NCI-H345 treated with DMSO at 0.1 percent for 48 hours (cell line): ENCODE results near the gene UGT1A10.
"Not testable (repeated sequence)": the region's sequence is repeated elsewhere in the genome, so short reads cannot be mapped to it uniquely, and the experiment has no call there.

Experiments
- DNase-seq: peaks from one replicate; lab custom pipeline; 2025; ENCODE audit not compliant: unreplicated experiment; lab: John Stamatoyannopoulos, UW

The UGT1A10 gene

DNA sequence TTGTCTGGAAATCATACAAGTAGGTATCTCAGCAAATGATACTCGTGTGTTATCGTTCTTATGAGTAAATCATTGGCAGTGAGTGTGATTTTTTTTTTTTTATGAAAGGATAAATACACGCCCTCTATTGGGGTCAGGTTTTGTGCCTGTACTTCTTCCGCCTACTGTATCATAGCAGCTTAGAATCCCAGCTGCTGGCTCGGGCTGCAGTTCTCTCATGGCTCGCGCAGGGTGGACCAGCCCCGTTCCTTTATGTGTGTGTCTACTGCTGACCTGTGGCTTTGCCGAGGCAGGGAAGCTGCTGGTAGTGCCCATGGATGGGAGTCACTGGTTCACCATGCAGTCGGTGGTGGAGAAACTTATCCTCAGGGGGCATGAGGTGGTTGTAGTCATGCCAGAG is at the start of gene UGT1A10:
TSS of gene UGT1A10 (plus strand) at position 143 of the 400 bp plus-strand sequence. CDS start at position 218, 75 bp downstream.
- not testable (repeated sequence) for DNase-seq

DNA sequence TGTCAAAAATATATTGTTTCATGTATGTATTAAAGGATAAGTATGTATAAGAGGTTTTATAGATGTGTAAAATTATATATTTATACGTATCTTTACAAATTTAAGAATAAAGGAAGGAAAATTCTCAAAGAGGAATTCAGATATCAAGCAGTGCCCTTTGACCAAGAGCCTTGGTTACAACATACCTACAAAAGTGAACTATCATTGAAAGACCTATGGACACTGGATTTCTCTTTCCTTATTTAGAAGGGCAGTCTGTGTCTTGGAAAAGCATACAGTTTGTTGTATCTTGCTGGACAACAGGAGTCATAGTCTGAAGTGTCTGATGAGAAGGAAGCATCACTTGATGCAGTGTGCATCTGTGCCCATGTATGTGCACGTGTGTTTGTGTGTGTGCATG is 47.8 kb upstream of the UGT1A10 start:
- no peak for DNase-seq

DNA sequence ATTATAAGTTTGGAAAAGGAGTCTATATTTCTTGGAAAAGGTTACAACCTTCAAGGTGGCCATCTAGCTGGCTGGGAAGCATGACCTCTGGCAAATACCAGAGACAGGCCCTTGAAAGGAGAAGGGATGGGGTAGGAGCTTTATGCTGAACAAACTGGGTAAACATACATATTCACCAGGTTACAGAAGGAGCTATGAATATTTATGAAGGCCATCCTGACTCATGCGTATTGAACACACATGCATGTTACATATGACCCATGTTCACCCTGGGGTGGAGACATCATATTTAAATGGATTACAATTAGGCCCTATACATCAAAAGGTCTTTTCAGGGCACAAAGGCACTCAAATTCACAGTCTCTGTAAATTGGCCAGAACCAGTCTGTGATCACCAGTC is 43.5 kb upstream of the UGT1A10 start:
- DNase-seq = not testable (repeated sequence)

DNA sequence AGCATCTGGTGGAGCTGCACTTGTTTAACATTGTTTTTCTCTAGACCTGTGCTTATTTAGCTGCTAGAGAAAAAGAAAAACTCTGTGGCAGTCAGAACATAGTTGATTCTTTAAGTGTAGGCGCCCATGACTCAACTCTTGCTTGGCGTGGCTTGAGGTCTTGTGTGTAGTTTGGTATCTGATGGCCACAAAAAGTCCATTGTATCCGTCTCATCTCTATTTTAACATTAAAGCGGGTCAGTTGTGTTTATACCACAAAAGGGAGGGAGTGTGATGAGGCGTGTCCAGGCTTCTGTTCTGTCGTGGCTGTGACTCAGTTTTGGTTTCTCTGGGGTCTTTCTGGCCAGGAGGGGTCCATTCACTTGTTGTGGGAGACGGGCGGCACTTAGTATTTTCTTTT is 43.0 kb upstream of the UGT1A10 start:
- no peak for DNase-seq

DNA sequence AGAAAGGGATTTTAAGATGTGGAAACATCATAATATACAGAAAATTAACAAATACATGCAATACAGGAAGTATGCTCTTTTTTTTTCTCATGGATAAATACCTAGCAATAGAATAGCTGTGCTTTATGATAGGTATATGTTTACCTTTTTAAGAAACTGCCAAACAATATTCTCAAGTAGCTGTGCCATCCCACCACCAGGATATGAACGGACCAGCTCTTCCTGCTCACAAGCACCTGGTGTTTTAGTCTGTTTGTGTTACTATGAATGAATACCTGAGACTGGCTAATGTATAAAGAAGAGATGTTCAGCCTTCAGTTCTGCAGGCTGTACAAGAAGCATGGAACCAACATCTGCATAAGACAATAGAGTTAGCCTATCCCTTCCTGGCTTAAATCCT is 38.7 kb upstream of the UGT1A10 start:
- no peak for DNase-seq

DNA sequence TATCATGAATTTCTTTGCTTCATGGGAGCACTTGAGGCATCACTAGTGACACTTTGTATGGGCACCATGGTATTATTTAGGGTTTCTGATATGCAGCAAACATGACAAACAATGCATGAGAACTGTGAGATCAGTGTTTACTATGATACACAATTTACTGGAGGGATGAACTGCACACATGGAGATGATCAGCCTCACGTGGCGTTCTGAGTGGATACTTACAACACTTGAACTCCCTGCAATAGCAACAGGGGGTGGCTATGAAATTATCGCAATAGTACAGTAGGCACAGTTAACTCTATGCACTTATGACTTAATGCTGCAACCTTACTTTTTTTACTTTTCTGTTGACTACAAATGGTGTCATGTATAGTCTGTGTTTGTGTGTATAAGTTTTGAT is 37.3 kb upstream of the UGT1A10 start:
- peak; percentile 39 for DNase-seq

DNA sequence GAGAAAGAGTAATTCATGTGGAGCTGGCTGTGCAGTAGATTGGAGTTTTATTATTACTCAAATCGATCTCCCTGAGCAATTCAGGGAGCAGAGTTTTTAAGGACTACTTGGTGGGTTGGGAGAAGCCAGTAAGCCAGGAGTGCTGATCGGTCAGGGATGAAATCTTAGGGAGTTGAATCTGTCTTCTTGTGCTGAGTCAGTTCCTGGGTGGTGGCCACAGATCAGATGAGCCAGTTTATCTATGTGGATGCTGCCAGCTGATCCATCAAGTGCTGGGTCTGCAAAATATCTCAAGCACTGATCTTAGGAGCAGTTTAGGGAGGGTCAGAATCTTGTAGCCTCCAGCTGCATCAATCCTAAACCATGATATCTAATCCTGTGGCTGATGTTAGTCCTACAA is 35.9 kb upstream of the UGT1A10 start:
- DNase-seq = no peak

DNA sequence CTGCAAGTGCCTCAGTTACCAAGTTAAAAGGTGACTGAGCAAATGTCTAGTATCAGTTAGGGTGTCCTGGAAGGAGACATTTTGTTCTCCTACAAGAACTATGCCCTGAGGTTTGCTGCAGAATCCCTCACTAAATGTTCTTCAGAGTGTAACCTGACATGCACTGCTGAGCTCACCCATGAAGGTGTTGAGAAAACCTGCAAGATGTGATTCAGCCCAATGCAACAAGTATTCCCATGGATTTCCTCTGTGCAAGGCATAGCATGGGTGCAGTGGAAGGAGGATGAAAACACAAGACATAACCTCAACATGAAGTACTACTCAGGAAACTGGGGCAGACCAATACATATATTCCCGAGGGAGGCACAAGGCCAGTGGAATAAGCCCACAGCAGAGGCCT is 34.2 kb upstream of the UGT1A10 start:
- DNase-seq = no peak

DNA sequence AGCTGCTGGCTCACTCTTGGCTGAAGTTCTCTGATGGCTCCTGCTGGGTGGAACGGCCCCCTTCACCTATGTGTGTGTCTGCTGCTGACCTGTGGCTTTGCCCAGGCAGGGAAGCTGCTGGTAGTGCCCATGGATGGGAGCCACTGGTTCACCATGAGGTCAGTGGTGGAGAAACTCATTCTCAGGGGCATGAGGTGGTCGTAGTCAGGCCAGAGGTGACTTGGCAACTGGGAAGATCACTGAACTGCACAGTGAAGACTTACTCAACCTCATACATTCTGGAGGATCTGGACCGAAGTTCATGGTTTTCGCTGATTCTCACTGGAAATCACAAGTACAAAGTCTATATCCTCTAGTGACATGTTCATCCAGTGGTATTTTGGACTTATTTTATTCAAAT is 32.7 kb upstream of the UGT1A10 start:
- no peak for DNase-seq

DNA sequence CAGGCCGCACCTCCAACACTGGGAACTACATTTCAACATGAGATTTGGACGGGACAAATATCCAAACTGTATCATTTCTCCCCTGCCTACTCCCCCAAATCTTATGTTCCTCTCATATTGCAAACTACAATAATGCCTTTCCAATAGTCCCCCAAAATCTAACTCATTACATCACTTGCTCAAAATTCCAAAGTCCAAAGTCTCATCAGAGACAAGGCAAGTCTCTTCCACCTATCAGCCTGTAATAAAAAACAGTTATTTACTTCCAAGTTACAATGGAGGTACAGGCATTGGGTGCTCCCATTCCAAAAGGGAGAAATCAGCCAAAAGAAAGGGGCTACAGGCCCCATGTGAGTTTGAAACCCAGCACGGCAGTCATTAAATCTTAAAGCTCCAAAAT is 31.4 kb upstream of the UGT1A10 start:
- DNase-seq = no peak

DNA sequence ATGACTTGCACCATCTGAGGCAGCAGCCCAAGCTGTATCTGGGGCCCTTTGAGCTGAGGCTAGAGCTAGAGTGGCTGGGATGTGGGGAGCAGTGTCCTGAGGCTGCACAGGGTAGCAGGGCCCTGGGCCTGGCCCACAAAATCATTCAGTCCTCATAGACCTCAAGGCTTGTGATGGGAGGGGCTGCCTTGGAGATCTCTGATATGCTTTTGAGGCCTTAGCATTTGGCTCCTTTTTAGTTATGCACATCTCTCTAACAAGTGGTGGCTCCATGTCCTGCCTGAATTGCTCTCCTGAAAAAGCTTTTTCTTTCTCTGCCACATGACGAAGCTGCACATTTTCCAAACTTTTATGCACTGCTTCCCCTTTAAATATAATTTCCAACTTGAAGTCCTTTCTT is 30.6 kb upstream of the UGT1A10 start:
- no peak for DNase-seq

DNA sequence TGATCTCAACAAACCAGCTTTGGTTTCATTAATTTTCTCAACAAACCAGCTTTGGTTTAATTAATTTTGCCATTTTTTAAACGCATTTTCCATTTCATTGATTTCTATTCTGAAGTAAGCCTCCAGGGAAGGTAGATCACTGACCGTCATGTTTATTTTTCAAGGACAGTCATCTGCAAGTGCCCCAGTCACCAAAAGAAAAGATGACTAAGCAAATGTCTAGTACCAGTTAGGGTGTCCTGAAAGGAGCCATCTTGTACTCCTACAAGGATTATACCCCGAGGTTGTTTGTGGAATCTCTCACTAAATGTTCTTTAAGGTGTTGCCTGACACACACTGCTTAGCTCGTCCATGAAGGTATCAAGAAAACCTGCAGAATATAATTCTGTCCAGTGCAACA is 25.0 kb upstream of the UGT1A10 start:
- DNase-seq = no peak

DNA sequence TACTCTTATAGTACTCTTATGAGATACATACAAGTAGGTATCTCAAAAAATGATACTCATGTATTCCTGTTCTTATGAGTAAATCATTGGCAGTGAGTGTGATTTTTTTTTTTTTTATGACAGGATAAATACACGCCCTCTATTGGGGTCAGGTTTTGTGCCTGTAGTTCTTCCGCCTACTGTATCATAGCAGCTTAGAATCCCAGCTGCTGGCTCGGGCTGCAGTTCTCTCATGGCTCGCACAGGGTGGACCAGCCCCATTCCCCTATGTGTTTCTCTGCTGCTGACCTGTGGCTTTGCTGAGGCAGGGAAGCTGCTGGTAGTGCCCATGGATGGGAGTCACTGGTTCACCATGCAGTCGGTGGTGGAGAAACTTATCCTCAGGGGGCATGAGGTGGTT is 18.8 kb upstream of the UGT1A10 start, which contains the start of gene UGT1A8:
TSS of gene UGT1A8 (plus strand) at position 158 of the 400 bp plus-strand sequence. CDS start at position 233, 75 bp downstream.
- not testable (repeated sequence) for DNase-seq

DNA sequence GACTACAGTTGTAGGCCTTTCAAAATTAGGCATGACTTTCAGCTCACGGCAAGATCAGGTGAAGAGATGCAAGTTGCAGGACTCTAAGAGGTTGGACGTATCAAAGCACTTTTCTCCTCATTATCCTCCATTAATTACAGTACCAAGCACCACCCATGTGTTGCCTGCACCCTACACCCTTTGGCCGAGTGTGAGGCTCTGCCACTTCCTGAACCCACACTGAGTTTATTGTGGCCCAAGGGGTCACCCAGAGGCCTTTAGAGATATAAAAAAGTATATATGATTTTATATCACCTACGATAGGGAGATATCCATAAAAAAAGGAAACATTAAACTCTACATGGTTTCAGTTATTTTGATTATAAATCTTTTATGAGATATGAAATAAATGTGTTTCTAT is 16.0 kb upstream of the UGT1A10 start:
- no peak for DNase-seq

DNA sequence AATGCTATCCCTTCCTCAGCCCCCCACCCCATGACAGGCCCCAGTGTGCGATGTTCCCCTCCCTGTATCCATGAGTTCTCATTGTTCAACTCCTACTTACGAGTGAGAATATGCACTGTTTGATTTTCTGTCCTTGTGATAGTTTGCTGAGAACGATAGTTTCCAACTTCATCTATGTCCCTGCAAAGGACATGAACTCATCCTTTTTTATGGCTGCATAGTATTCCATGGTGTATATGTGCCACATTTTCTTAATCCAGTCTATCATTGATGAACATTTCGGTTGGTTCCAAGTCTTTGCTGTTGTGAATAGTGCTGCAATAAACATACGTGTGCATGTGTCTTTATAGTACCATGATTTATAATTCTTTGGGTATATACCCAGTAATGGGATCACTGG is 14.4 kb upstream of the UGT1A10 start:
- not testable (repeated sequence) for DNase-seq

DNA sequence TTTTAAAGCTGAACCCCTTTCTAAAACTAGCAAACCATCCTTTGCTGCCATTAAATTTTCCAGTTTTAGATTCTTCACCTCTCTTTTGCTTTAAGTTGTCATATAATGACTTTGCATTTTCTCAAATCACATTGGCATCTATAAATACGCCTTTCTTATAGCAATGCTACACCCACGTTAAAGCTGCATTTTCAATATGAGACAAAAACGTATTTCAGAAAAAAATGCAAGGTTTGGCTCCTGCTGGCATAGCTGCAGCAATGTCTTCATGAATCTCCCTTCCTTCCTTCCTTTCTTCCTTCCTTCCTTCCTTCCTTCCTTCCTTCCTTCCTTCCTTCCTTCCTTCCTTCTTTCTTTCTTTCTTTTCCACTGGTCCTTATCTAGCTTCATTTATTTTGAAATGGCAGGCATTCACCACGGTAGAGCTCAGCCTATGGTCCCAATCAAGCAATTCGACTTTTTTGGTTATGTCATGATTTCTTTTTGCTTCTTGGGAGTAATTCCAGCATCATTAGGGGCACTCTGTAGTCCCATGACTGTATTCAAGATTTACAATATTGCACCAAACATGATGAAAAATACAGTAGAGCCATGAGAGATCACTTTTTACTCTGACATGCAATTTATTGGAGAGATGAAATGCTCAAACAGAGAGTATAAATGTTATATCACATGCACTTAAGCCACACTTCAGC is 8.8 kb upstream of the UGT1A10 start:
- no peak for DNase-seq

DNA sequence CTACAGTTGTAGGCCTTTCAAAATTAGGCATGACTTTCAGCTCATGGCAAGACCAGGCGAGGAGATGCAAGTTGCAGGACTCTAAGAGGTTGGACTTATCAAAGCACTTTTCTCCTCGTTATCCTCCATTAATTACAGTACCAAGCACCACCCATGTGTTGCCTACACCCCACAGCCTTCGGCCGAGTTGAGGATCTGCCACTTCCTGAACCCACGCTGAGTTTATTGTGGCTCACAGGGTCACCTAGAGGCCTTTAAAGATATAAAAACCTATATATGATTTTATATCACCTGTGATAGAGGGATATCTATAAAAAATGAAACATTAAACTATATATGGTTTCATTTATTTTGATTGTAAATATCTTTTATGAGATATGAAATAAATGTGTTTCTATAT is 2.6 kb downstream of the UGT1A10 start:
- no peak for DNase-seq

DNA sequence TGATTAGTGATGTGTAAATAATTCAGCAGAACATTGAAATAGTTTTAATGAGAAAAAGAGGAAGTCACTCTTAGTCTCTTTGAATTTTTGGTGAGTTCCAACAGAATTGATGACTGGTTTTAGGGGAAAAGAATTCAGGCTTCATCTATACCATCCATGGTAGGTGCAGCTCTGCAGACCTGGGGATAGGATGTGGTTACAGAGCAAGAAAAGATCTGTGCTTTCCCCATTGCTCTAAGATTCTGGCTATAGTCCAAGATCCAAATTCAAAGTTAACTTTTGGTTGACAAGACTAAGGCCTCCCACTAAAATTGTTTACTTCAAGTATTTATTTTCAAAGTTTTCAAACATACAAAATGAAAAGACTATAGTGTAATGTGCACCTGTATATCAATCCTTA is 3.6 kb downstream of the UGT1A10 start:
- no peak for DNase-seq

DNA sequence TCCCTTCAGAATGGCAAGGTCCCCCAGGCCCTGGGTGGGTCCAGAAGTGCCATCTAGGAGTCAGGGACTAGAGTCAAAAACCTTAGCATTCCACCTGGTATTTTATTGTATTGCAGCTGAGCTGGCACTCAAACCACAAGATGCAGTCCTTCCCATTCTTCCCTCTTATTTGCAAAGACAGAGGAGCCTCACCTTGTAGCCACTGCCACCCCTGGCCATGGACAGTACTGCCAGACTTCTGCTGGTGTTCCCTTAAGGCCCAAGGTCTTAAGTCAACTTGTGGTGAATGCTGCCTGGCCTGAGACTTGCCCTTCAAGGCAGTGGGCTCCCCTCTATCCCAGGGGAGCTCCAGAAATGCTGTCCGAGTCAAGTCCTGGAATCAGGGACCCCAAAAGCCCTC is 6.9 kb downstream of the UGT1A10 start:
- DNase-seq = no peak

DNA sequence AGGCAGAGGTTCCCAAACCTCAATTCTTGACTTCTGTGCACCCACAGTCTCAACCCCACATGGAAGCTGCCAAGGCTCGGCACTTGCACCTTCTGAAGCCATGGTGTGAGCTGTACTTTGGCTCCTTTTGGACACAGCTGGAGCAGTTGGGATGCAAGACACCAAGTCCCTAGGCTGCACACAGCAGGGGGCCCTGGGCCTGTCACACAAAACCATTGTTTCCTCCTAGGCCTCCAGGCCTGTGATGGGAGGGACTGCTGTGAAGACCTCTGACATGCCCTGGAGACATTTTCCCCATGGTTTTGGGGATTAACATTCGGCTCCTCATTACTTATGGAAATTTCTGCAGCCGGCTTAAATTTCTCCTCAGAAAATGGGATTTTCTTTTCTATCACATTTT is 9.8 kb downstream of the UGT1A10 start:
- DNase-seq = not testable (repeated sequence)

DNA sequence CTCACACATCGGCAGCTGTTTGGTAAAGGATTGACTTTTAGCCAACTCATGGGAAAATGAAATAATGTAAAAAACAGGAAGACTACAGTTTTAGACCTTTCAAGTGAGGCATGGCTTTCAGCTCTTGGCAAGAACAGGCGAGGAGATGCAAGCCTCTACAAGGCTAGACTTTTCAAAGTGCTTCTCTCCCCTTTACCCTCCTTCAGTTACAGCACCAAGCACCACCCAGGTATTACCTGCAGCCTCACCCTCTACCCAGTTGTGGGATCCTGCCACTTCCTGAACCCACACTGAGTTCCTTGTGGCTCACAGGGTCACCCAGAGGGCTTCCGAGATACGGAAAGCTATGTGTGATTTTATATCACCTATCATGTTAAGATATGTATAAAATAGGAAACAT is 14.7 kb downstream of the UGT1A10 start:
- DNase-seq = no peak

DNA sequence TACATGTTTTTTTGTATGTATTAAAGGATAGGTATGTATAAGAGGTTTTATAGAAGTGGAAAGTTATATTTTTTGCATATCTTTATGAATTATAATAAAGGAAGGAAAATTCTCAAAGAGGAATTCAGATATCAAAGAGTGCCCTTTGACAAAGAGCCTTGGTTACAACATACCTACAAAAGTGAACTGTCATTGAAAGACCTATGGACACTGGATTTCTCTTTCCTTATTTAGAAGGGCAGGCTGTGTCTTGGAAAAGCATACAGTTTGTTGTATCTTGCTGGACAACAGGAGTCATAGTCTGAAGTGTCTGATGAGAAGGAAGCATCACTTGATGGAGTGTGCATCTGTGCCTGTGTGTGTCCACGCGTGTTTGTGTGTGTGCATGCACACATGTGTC is 15.2 kb downstream of the UGT1A10 start:
- DNase-seq = no peak

DNA sequence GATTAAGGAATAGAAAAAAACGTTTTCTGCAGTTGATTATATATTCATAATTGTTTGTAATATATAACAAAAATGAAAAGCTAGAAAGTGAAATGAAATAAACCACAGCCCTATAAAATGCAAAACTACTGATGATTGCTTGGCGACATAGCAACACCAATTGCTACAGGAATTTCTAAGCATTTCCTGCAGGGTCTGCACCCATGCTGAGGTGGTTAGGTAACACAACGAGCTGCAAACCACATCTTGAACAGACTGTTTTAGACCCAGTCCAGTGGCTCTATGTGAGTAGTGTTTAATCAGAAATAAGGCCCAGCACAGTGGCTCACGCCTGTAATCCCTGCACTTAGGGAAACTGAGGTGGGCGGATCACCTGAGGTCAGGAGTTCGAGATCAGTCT is 18.3 kb downstream of the UGT1A10 start:
- no peak for DNase-seq
